ENCODE results near the gene EEPD1.

GRCh38 chr7:36224934-36225858, 72.1 kb downstream of the EEPD1 start:
- no peak for TF ChIP-seq CTCF (IDR thresholded peaks at IDR 0.05)
- no peak for TF ChIP-seq POLR2A (IDR thresholded peaks at IDR 0.05)

Data from ovary (tissue), 3 donors.